ENCODE data around the gene FIG4. TPM values are rescaled to one million over a fixed set of nuclear protein-coding genes. Genes with fewer than 3 reads are reported as not detected.

The FIG4 gene
- total and polyA plus RNA-seq, 2 of the 4 experiments (the other 2 are of a cell fraction) = 12.1 to 15.4 TPM

- Histone ChIP-seq H3K56ac (ENCODE audit: extremely low read depth, insufficient read depth, low read length) (peak overlapping the region; percentile 37; the same call in 1 of the 2 replicates), H4K5ac (ENCODE audit: low read depth, low read length) (no peak overlapping the region; the same call in 1 of the 2 replicates), H3K36me3 (ENCODE audit: control insufficient read depth, insufficient read depth, low read length) (peaks cover 3% of the 10 kb centered on the region), H3K9me3 (ENCODE audit: control insufficient read depth, insufficient read depth, low read length) (no peaks in the 10 kb centered on the region), H3K27ac (ENCODE audit: insufficient read depth, low read length) (no peak overlapping the region), H3K9me1 (ENCODE audit: insufficient read depth, low read length) (peaks cover 10% of the 10 kb centered on the region), H3K4me1 (ENCODE audit: control insufficient read depth, insufficient read depth, low read length) (peaks cover 12% of the 10 kb centered on the region), H3K4me3 (ENCODE audit: insufficient read depth, low read depth, low read length) (no peak overlapping the region), H4K20me1 (ENCODE audit: insufficient read depth, low read length) (no peaks in the 10 kb centered on the region), H2BK15ac (ENCODE audit: low read depth, low read length) (peak overlapping the region; percentile 68; the same call in 2 of the 3 replicates), H2BK5ac (ENCODE audit: low read depth, low read length, poor library complexity, severe bottlenecking) (peak overlapping the region; percentile 65), H2BK20ac (ENCODE audit: low read depth, low read length) (peak overlapping the region; percentile 91), H3K4me2 (ENCODE audit: low read depth, low read length) (peak overlapping the region; percentile 77; the same call in 1 of the 2 replicates), H2AFZ (replicated peaks; ENCODE audit: low read length, poor library complexity) (no peak overlapping the region), H3K4ac (ENCODE audit: low read depth, low read length) (peak overlapping the region; percentile 77), H3K9ac (ENCODE audit: low read depth, low read length) (no peak overlapping the region), H3K18ac (ENCODE audit: low read depth, low read length) (peak overlapping the region; percentile 81; the same call in 1 of the 2 replicates), H3K27me3 (ENCODE audit: control insufficient read depth, insufficient read depth, low read length) (no peaks in the 10 kb centered on the region), H3K23ac (ENCODE audit: low read depth, low read length) (peak overlapping the region; percentile 32; the same call in 1 of the 2 replicates), H2AK5ac (ENCODE audit: low read depth, low read length) (peak overlapping the region; percentile 41; the same call in 1 of the 2 replicates), H4K8ac (ENCODE audit: low read depth in 2 of 2, low read length in 2 of 2) (peak overlapping the region in 1 of 2 experiments; percentile 48; a peak in 2 of 4 replicates), H3K14ac (replicated peaks; ENCODE audit: low read depth, low read length) (no peak overlapping the region; the same call in 1 of the 2 replicates), H2BK120ac (ENCODE audit: low read depth, low read length) (peak overlapping the region; percentile 86), H3K79me1 (ENCODE audit: low read depth in 1 of 2, low read length in 2 of 2) (no peaks in the 10 kb centered on the region), H4K91ac (ENCODE audit: insufficient read depth, low read depth, low read length) (peak overlapping the region; percentile 29), H2AK9ac (replicated peaks; ENCODE audit: low read depth, low read length, poor library complexity) (no peak overlapping the region)
- CTCF ChIA-PET = interaction anchor here (0.6 kb wide), 1 partner anchor 425 kb away, joined by 3 read pairs; no protein-coding TSS in a partner anchor
- intact Hi-C loops (cut with micrococcal nuclease) = loop anchor here (10.0 kb wide), 1 partner anchor 245 kb away; no protein-coding TSS in a partner anchor
- dilution Hi-C loops (cut with HindIII; ENCODE audit: low sequenced_read_pairs, unreplicated experiment) = no loop called here
- no TSS peak for BruUV-seq (replicated peaks)
- DNase-seq (peak; percentile 79), ATAC-seq (ENCODE audit: low read depth) (peak; percentile 67)
- POLR2A ChIA-PET (ENCODE audit: unreplicated experiment) = no interaction called here
- in situ Hi-C loops (cut with MboI; ENCODE audit: low sequenced_read_pairs) = no loop called here
- TF ChIP-seq RAD21 (IDR thresholded peaks at IDR 0.05; ENCODE audit: low read length) = no peak
- TF ChIP-seq FOS (IDR thresholded peaks at IDR 0.05; ENCODE audit: low read depth, low read length) = no peak
- no CpG with 5 or more reads among the region's 1 CpG for WGBS, 2 experiments (ENCODE audit: extremely low coverage in 2 of 2, insufficient read length in 1 of 2)
Measured at GRCh38 chr6:109790131-109790530, 99.0 kb downstream of the FIG4 start.
